Islet precursor cell (in vitro differentiated cells): ENCODE results near the gene TSHZ2.

Source experiments
- DNase-seq: peaks from one replicate; pipeline ENCODE4 v3.0.0-alpha.2; 2018

Gene TSHZ2

DNA sequence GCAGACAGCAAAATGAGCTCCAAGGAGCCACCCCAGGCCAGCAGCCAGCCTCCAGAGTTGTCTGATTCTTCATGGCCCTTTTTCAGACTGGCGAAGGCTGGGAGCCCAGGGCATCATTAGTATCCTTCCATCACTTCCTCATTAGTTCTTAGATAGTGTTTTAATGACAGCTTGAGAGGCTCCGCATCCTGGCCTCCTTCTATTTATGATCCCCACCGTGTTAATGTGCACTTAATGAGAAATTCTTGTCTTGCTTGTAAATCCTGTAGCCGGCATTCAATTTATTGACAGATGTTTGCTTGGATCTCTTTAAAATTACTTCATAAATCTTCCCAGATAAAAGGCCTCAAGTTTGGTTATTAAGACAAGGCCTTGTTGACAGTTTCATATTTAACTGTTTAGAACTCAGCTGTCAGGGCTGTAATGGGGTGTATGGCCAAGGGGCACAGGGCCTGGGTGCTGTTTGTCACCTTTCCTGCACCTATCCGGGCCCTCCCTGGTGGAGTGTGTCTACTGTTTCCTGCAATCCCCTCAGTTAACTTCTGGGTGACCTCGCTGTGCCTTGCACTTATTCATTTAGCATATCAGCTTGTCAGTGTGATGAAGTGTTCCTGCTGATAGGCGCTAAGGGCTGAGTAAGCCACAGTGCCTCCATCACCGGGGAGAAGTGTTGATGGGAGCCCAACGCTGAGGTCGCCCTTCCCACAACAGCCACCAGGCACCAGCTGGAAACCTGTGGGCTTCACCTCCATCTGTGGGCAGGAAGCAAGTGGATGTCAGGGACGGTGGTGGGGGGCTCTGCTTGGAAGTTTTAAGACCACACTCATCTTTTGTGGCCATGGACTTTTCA lies 169.3 kb downstream of the TSHZ2 start:
- no peak for DNase-seq

DNA sequence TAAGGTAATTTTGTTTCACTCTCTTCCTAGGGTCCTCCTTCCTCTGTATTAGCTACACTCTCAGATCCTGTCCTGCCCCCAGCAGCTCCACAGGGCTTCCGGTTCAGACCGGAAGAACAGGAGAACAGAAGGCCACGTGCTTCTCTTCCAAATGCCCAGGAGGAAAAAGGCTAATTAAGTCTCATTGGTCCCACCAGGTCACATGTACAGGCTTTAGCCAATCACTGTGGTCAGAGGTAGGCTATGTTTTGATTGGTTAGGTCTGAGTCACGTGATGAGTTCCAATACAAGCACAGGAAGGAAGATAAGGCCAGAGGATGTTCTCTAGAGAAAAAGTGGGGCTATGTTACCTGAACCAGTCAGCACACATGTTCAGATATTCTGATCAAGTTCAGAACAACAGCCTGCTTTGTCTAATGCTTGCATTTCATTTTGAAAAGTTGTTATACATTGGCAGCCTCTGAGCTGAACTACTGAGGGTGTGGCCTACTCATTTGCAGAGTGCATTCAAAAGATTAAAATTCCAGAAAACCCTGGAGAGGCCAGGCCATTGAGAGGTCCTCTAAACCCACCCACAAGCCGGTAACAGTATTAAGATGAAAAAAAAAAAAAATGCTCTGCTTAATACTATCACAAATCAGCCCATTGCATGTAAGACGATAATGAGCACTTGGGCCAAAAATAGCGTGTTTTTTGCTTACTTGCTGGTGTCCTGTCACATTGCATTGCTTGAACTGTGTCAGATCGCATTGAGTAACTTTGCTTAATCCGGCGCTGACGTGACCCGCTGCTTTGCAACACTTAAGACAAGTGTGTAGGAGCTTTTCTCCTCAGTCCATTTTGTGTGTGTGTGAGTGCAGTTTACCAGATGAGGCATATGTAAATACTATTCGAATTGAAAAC lies 170.3 kb downstream of the TSHZ2 start:
- no peak for DNase-seq

DNA sequence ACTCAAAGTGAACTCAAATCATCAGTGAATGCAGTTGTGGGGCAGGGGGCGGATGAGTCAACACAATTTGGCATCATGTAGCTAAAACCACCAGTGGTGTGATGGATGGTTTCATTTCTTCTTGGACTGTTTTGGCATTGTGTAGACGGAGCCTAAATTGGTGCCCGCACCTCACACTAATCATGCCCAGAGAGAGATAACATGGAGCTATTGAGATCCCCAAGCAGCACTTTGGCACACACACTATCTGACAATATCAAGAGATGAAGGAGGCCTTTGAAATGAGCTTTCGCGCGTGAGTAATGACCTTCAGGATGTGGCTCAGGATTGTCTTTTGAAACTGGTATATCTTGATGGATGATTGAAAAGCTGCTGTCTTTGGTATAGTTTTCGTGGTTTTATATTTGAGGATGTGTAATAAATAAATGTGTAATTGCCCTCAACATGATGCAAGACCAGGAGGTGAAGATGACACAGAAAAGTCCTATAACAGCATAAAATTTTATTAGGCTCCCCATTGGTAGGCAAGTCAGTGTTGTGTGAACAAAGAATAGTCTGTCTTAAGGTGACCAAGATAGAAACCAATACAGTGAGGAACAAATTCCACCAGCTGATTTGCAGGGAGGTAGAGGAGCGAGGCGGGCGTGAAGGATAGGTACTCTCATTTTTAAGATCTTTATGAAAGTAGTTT lies 174.2 kb downstream of the TSHZ2 start:
- no peak for DNase-seq

DNA sequence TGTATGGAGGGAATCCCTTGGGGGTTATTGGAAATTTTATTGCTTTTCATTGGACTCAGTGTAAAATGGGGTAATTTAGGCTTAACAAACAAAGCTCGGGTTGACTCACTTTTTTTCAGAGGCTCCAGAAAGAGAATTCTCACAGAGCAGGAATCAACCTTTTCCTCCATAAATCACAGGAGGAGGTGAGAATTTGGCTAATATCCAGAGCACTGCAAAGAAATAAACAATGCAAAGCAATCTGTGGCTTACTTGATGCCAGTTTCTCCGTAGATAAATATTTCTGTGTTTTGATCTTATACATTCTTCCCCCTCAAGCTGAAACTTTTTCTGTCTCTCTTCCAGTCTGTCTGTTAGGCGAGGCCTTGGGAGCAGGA lies 176.6 kb downstream of the TSHZ2 start:
- DNase-seq: no peak

DNA sequence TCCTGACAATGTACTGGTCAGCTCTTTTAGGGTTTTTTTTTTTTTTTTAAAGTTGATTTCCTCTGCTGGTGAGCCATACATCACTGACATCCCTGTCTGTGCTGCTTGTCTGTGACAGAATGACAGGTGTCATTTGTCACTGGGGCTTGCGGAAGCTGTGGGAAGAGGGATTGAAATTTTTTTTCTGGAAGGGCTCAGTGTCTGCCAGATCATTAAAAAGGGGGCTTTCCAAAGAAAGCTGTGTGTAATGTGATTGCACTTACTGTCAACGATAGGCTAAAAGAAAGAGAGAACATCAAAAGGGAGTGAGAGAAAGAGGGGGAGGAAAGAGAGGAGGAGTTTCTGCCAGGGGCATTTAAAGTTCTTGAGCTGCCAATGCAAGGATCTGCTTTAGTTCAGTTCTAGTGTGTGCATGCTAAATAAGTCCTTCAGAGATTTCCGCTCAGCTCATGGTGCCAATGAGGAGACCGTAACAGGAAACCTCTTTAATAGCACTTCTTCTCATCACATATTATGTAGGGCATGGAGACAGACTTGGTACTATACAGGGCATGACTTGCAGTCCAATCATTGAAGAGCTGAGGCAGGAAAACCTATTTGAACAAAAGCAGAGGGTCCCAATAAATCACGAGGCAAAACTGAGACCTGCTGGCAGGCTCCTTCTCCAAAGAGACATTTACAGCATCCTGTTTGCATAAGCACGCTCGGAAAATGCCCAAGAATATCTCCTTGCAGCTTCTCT lies 177.2 kb downstream of the TSHZ2 start:
- DNase-seq: peak; percentile 58

DNA sequence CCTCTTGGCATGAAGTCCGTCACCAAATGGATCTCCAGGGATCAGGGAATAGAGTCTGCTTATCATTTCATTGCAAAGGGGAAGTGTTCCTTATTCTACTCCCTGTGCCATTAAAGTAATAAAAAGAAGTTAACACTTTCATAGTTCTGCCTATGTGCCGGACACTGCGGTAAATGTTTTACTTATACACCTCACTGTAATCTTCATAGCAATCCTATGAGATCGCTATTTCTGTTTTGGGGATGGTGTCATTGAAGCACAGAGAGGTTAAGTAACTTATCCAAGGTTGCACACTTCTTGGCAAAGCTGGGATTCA lies 177.7 kb downstream of the TSHZ2 start:
- no peak for DNase-seq

DNA sequence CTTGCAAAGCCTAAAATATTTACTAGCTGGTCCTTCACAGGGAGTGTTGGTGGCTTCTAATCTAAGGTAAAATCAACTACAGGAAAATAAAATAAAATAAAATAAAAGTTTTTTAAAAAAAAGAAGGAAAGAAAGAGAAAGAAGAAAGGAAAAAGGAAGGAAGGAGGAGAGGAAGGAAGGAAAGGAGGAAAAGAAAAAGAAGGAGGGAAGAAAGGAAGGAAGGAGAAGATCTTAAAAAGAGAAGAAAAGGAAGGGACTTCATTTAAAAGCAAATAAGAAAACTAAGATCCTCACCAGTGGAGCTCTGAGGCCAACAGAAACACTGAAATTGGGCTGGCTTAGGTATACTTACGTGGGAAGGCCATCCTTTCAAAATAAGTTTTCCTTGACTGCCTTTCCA lies 178.4 kb downstream of the TSHZ2 start:
- no peak for DNase-seq

DNA sequence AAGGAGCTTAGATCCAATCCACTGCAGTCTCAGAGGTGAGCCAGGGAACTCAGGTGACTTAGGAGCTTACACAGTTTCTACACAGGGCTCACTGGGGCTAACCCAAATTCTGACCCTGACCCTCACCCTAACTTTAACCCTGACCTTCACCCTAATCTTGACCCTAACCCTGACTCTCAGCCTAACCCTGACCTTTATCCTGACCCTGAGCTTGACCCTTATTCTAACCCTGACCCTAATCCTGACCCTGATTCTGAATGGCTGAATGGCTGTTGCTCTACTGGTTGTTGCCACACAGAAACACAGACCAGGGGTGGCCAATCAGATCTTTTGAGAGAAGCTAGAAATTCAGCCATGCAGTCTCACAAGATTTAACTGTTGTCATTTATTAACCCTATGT lies 180.1 kb downstream of the TSHZ2 start:
- no peak for DNase-seq

DNA sequence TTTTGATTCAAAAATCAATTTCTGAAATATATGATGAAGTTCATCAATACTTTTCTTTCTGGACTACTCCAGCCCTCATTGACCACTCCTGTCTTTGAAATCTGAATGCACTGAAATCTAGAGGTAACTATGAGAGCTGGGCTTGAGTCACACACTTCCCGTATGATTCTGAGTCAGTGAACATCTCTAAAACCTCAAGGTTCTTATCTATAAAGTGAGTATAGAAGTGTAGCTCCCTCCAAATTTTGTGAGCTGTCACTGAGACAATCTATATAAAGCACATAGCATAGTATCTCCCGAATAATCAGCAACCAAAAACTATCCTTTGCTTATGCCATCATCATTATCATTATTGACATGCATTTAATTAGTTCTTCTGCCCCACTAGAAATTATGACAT lies 182.4 kb downstream of the TSHZ2 start:
- DNase-seq: no peak

DNA sequence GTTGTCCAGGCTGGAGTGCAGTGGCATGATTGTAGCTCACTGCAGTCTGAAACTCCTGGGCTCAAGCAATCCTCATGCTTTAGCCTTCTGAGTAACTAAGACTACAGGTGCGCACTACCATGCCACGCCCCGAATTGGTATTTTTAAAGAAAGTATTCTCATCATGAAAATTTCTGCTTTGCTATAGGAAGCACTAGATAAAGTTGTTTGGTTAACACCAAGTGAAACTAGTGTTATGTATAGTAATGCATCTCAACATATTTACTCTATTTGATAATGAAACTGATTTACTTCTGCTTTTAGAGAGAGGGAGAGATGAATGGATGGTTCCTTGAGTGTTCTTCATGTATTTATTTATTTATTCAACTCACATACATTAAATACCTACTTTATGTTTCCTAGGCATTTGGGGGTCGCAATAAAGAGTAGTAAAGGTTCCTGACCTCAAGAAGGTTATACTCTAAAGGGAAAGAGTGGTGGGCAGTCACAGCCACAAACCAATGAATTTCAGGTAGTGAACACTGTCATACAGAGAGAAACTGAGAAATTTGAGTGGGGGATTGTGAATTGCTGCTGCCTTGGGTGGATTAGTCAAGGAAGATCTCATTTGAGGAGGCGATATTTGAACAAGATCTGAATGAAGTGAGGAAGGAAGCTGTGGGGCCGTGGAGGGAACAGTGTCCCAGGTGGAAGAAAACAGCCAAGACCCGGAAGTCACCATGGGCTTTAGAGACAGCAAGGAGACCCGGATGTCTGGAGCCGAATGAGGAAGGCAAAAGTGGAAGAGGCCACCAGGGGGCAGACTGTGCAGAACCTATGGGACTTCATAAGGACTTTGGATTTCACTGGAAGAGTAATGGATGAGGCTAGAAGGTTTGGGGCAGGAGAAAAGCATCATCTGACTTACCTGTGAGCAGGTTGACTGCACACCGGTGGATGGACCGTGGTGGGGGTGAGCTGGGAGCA lies 185.6 kb downstream of the TSHZ2 start:
- peak; percentile 77 for DNase-seq

DNA sequence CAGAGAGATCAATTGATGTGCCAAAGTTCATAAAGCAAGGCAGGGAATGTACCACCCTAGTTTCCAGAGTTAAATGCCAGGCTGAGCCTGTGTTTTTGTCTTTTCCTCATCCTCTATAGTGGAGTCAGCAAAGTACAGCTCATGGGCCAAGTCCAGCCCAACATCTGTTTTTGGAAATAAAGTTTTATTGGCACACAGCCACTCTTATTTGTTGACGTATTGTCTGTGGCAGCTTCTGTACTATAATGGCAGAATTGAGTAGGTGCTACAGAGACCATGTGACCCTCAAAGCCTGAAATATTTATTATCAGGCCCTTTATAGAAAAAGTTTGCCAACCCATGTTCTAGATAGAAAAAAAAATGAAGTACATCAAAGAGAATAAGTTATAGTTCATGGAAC lies 187.0 kb downstream of the TSHZ2 start:
- DNase-seq: no peak

DNA sequence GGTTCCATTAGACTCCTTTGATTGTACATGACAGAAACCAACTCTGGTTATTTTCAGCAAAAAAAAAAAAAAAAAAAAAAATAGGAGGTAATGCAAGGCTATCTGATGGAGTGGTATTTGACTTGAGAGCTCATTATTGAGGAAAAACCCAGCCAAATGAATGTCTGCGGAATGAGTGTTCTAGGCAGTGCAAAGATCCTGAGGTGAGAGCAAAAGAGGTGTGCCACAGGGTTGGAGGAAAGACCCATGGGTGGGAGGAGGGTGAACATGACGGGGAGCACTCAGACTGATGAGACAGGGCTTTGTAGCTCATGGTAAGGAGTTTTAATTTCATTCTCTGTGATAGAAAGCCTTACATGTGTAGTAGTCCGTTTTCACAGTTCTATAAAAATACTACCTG lies 188.9 kb downstream of the TSHZ2 start:
- no peak for DNase-seq

DNA sequence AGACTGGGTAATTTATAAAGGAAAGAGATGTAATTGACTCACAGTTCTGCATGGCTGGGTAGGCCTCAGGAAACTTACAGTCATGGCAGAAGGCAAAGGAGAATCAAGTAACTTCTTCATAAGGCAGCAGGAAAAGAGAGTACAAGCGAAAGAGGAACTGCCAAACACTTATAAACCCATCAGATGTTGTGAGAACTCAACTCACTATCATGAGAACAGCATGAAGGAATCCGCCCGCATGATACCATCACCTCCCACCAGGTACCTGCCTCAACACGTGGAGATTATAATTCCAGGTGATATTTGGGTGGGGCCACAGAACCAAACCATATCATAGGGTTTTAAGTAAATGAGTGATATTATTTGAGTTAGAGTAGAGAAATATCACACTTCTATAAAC lies 189.3 kb downstream of the TSHZ2 start:
- DNase-seq: no peak

DNA sequence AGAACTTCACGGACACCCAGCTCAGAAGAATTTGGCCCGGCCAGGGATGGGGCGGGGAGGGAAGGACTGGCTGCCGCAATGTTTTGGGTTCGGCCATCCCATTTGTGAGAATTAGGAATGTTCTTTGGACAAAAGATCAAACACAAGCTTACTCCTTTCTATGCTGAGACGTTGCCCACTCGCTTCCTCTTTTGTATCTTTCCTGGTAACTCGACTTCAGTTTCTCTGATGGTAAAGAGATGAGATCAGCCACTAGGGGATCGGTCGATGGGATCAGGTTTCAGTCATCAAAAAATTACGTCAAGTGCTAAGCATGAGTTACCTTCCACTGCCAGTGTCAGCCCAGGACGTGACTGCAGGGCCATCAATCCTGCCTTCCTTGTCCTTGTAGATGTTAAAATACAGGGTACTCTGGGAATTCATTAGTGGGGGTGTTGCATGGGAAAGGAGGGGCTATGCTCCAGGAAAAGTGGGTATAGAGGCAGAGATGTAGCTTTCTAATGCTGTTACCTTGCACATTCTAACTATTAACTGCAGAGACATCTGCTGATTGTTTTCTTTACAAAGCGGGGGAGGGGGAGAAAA lies 190.2 kb downstream of the TSHZ2 start:
- peak; percentile 85 for DNase-seq

DNA sequence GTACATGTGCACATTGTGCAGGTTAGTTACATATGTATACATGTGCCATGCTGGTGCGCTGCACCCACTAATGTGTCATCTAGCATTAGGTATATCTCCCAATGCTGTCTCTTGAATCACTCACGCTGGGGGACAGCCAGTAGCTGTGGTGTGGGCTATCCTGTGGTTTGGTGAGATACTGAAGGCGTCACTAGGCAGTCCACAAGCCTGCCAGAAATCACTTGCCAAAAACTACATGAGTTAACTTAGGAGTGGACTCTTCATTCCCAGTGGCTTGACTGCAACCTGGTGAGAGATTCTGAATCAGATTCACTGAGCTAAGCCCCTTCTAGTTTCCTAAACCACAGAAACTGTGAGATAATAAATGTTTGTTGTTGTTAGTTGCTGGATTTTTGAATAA lies 191.3 kb downstream of the TSHZ2 start:
- no peak for DNase-seq

DNA sequence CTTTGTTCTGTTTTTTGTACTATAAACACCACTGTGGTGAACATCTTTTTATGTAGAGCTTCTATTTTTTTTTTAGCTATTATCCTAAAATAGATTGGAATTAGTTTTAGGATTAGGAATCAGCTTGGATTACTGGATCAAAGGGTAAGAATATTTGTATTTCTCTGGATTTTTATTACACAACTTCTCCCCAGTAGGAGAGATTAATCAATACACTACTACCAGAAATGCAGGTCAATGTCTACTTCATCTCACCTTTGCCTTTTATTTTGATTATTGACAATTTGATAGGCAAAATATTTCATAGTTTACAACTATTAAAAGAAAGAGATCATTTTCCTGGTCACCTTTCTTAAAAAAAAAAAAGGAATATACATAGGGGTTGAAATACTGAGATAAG lies 191.9 kb downstream of the TSHZ2 start:
- DNase-seq: no peak

DNA sequence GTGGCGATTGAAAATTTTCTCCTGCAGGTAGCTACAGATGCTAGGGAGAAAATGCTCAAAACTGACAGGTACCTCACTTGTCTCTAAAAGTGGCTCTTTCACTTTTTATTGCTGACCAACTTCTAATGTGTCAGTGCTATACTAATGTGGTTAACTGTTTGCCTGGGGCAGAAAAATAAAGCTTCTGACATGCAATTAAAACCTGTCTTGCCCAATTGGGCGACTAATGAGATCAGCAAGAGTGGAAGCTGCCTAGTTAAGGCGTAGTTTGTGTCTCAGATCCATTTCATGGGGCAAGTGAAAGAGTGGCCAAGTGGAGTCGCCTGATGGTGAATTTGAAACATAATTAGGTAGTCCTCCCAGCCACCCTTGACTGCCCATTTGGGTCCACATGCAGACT lies 193.3 kb downstream of the TSHZ2 start:
- no peak for DNase-seq

DNA sequence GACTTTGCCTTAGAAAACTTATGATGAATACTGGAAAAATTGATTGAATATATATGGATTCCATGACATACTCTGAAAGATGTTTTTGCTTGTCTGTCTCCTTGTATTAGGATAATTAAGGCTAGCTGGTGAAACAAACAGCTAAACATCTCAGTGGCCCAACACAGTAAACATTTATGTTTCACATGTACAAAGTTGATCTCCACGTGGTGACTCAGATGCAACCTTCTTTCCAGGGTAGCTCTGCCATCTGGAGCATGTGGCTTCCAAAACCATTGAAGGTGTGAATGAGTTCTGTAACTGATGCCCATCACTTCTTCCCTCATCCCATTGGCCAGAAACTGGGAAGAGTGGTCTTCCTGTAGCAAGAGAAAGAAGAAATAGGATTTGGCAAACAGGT lies 196.3 kb downstream of the TSHZ2 start:
- DNase-seq: no peak

DNA sequence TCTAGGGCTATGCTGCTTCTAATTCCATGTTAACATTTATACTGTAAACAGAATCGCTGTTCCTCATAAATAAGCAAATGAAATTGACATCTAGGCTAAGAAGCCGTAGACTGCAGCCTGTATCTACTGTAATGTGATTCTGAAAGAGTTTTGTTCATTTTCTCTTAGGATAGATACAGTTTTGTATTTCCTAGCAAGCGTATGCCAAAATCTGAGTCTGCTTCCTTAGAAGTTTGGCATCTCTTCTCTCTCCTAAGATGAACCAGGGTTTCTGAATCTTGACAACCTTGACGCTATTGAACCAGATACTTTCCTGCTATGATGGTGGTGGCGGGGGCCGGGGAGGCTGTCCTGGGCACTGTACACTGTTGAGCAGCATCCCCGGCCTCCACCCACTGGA lies 198.0 kb downstream of the TSHZ2 start:
- no peak for DNase-seq

DNA sequence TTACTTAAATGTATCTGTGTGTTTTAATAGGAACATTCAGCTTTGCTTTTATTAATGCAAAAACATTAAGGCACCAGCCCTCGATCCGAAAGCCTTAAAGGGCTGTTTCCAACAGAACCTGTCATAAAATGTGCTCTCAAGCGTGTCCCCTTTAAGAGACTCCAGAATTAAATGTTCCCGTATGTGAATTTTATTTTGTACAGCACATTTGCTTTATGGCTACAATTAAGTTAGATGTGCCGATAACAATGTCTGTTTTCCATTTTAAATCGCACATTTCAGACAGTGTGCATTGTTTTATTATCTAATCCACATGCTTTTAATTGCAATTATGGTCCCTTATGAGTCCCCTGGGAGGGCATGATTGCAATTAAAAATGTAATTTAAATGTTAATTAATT lies 198.9 kb downstream of the TSHZ2 start:
- DNase-seq: no peak

DNA sequence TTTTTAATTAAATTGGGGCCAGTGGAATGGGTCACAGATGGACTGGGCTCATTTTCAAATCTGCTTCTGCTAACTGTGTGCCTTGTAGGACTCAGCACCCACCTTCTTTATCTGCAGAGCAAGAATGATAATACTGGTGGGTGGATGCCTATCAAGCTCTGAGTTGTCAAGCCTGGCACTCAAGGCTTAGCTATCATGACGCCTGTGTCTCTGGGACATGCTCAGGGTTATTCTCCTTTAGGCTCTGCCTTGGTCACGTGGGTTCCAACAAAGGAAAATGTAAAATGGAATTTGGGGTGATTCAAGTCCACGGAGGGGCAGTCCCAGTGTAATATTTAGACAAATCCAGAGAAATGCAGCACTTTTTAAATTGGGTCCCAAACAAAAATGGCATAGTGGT lies 202.3 kb downstream of the TSHZ2 start:
- no peak for DNase-seq
